HG02884 (cell line): Measurements from ENCODE around the gene PCYT1B.
"Not testable (repeated sequence)": the region's sequence is repeated elsewhere in the genome, so short reads cannot be mapped to it uniquely, and the experiment has no call there.

Source experiments
- ATAC-seq: cut with Tn5 transposase; IDR thresholded peaks from one replicate; pipeline ENCODE4 v1.9.1; 2021; ENCODE audit warnings: mild to moderate bottlenecking, moderate library complexity; ENCODE audit not compliant: unreplicated experiment

The PCYT1B gene

GRCh38 chrX:24647257-24648058, at the start of gene PCYT1B:
Gene PCYT1B, minus strand, starts transcription at chrX:24647347. Its CDS starts 242 bp downstream, at chrX:24647105.
- peak; percentile 98 for ATAC-seq

- no peak for ATAC-seq
Measured at GRCh38 chrX:24696294-24696693, 49.1 kb upstream of the PCYT1B start.

DNA sequence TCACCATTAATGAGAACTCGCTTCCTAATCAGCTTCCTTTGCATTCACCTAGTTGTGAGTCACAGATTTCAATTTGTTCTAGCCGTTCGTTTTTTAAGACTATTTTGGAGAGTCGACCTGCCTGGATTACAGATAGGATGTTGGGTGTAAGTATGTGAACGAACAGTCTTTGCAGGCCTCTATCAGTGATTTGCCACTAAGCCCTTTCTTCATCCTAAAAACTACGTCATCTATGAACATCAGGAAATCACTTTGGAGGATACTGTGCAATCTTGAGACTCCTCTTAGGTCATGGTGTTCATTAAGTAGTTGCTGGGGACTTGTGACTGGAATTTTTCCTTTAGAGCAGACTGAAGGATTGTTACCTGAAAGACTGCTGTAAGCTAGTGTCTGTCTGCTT, 47.7 kb upstream of the PCYT1B start:
- ATAC-seq, result no peak

- peak; percentile 95 for ATAC-seq
Measured at GRCh38 chrX:24693453-24694202, 46.5 kb upstream of the PCYT1B start, which contains the start of gene POLA1. Gene POLA1, plus strand, starts transcription at chrX:24693918. Its CDS starts 44 bp downstream, at chrX:24693962.

DNA sequence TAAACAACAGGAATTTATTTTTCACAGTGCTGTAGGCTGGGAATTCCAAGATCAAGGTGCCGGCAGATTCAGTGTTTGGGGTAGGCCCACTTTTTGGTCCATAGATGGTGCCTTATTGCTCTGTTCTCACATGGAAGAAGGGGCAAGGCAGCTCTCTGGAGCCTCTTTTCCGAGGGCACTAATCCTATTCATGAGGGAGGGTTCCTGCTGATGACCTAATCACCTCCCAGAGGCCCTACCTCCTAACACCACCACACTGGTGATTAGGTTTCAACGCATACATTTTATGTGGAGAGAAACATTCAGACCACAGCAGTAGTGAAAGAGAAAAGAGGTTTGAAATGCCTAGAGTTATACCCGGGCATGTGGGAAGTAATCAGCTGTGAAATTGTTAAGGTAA, 45.2 kb upstream of the PCYT1B start:
- ATAC-seq, result no peak

DNA sequence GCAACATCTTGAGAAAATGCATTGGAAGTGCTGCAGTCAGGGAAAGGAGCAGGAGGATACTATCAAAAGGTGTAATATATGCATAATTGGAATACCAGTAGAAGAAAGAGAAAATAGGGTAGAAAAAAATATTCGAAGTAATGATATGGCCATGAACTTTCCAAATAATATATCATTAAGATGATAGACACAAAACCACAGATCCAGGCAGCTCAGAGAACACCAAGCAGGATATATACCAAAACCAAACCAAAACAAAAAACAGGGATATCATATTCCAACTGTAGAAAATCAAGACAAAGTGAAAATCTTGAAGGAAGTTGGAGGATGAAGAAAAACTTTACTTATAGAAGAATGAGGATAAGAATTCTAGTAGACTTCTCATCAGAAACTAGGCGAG, 36.9 kb upstream of the PCYT1B start:
- ATAC-seq, result no peak

DNA sequence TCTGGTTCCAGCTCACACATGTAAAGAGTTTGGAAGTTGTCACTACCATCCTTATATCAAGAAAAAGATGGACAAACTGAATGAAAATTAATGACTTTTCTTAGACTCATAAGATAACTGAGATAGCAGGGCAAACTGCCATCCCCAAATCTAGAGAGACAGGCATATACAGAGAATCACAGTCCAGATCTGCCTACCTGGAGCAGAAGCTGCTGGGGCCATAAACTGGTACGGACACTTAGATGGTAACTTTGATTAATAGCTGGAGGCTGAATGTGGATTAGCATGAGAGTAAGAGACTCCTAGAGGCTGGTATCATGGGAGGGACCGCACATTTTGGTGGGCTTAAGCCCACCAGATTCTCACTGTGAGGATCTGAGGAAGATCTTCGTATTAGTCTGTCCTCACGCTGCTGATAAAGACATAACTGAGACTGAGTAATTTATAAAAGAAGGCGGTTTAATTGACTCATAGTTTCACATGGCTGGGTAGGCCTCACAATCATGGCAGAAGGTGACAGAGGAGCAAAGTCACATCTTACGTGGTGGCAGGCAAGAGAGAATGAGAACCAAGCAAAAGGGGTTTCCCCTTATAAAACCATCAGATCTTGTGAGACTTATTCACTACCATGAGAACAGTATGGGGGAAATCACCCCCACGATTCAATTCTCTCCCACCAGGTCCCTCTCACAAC, 35.7 kb upstream of the PCYT1B start:
- no peak for ATAC-seq

- no peak for ATAC-seq
Measured at GRCh38 chrX:24676403-24677024, 29.4 kb upstream of the PCYT1B start.

DNA sequence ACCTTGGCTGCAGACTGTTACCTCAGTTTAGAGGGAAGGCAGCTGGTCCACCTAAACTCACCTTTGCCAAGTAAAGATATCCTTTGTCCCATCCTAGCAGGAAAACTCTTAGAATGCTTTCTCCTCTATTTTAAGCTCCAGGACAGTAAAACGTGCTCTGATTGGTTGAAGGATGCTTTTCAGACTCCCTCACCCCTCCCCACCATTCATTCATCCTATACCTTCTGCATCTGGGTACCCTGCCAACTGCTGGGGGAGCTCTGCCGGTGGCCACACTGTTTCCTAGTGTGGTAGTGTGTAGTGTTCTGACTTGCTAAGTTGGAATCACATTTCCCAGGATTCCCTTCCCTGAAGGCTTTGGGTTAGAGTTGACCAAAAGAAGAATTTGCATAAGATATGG, 26.3 kb upstream of the PCYT1B start:
- ATAC-seq, result no peak

DNA sequence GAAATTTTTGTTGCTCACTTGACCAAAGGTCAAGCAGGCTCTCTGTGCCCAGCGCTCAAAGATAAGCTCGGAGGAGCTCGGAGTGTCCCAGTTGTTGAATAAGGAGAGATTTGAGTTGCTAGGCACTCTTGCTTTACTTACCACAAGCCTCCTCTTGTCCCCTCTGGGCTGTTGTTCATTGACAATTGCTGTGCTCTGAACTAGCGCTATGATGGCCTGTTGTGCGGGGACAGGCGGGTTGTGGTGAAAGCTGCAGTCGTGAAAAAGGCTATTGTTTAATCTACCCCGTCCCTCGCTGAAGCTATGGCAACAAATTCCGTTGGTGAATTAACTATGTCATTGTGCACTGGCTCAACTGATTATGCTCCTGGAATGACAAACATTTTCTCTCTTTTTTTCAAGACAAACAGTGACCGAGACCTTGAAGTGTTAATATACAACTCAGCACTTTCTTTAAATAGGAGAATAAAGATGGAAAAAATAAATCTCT, 25.6 kb upstream of the PCYT1B start:
- ATAC-seq, result no peak

- no peak for ATAC-seq
Measured at GRCh38 chrX:24668111-24668510, 21.0 kb upstream of the PCYT1B start.

GRCh38 chrX:24662352-24662751, 15.2 kb upstream of the PCYT1B start:
- no peak for ATAC-seq

DNA sequence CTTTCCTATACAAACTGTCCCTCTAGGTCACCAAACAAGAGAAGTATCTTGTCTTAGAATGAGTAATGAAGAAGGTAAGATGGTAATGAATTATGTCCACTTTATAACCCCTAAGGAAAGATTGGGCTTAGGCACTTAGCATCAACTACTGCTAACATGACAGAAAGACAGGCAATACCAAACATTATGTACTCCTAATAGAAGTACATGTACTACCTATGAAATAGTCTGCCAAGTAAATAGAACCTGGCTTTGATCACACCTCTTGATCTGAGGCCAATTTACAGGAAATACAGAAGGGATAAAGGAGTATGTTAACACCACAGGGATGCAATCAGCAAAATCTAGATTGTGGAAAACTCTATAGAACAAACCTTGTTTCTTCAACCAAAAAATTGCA, 14.1 kb upstream of the PCYT1B start:
- ATAC-seq, result no peak

DNA sequence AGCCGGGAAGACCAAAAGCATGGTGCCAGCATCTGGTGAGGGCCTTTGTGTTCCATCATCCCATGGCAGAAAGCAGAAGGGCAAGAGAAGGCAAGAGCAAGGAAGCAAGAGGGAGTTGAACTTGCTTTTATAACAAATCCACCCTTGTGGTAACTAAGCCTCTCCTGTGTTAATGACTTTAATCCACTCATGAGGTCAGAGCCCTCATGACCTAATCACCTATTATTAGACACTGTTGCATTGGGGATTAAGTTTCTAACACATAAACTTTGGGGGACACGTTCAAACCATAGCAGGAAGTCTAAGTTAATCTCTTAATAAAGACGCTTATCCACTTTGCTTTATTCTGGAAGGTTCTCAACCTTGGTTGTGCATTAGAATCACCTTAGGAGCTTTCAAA, 12.5 kb upstream of the PCYT1B start:
- ATAC-seq, result no peak

DNA sequence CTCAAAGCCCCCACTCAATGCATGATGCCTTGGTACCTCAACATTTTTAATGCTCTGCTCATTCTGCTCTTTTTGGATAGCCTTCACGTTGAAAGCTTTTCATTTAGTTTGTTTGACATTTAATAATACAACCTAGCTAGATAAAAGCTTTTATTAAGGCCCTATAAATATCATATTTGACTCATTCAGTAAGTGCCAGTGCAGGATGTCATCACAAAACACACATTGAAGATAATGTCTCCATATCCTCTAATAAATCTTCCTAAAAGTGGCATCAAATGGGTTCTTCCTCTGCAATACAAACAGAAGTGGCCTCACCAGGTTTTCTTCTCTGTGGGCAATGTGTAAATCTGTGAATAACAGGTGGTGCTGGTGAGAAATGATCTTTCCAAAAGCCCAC, 12.0 kb upstream of the PCYT1B start:
- no peak for ATAC-seq

DNA sequence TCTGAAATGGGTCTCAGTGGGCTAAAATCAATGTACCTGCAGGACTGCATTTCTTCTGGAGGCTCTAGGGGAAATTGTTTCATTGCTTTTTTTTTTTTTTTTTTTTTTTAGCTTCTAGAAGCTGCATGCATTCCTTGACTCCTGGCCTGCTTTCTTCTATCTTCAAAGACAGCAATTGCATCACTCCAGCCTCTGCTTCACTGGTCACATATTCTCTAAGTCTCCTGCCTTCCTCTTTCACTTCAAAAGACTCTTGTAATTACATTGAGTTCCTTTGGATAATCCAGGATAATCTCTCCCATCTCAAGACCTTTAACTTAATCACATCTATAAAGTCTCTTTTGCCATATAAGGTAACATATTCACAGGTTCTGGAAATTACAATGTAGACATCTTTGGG, 11.3 kb upstream of the PCYT1B start:
- no peak for ATAC-seq

DNA sequence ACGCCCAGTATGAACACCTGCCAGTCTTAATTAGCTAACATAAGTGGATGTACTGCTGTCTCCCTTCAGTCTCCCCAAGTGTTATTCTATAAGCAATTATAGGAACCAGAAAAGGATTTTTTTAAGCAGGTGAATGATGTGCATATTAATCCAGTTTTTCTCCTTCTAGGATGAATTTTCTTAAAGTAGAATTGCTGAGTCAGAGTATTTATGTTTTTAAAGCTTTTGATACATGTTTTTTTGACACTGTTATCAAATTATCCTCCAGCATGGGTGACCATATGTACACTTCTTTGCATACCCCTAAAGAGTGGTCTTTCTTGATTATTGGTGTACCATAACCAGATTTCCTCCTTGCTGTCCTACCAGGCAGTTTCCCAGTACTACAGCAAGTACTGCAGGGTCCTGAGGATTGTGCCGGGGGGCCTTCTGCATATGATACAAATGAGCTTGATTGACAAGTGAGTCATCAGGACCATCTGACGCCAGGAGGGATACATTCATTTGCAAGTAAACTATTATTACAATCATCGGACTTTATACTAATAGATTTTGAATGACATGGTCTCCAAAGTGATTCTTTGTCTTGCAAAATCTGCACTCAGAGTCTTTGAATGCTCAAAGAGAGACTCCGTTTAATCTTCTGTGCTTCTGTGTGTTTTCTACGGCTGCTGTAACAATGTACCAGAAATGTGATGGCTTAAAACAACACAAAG, 10.7 kb upstream of the PCYT1B start:
- no peak for ATAC-seq

DNA sequence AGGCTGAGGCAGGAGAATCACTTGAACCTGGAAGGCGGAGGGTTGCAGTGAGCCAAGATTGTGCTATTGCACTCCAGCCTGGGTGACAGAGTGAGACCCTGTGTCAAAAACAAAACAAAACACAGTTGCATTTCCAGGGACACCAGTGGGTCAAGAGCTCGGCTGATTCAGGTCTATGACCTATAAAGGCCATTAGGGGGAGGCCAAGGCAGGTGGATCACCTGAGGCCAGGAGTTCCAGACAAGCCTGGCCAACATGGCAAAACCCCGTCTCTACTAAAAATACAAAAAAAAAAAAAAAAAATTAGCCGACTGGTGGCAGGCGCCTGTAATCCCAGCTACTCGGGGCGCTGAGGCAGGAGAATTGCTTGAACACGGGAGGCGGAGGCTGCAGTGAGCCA, 8.5 kb upstream of the PCYT1B start:
- not testable (repeated sequence) for ATAC-seq

GRCh38 chrX:24651783-24652182, 4.6 kb upstream of the PCYT1B start:
- ATAC-seq, result no peak

GRCh38 chrX:24648495-24648894, 1.3 kb upstream of the PCYT1B start:
- no peak for ATAC-seq
